ENCODE data around the gene TRPM3. TPM values are rescaled to one million over a fixed set of nuclear protein-coding genes. Genes with fewer than 3 reads are reported as not detected.

Gene TRPM3
- total RNA-seq, 1 donor from 2014 or later: 0.35 TPM

GRCh38 chr9:71128796-71129195 is 7.4 kb upstream of the TRPM3 start:
- no peak overlapping the region for H3K27ac ChIP-seq
- DNase-seq: no peak
- H3K4me1 ChIP-seq: no peaks in the 10 kb centered on the region
- no peaks in the 10 kb centered on the region for H3K9me3 ChIP-seq
- H3K27me3 ChIP-seq: no peaks in the 10 kb centered on the region
- no peaks in the 10 kb centered on the region for H3K36me3 ChIP-seq
- no peak for ATAC-seq
- TF ChIP-seq CTCF (IDR thresholded peaks at IDR 0.05): no peak
- no peak overlapping the region for H3K4me3 ChIP-seq
- intact Hi-C loops (cut with DNase I): no loop called here

GRCh38 chr9:71127301-71127700 is 5.9 kb upstream of the TRPM3 start:
- DNase-seq (no peak), ATAC-seq (no peak)
- Histone ChIP-seq H3K27ac (no peak overlapping the region), H3K4me3 (no peak overlapping the region), H3K9me3 (no peaks in the 10 kb centered on the region), H3K27me3 (no peaks in the 10 kb centered on the region), H3K36me3 (no peaks in the 10 kb centered on the region), H3K4me1 (no peaks in the 10 kb centered on the region)
- intact Hi-C loops (cut with DNase I): no loop called here
- TF ChIP-seq CTCF (IDR thresholded peaks at IDR 0.05): no peak

GRCh38 chr9:71122421-71122820 is 1.0 kb upstream of the TRPM3 start:
- Histone ChIP-seq H3K36me3 (no peaks in the 10 kb centered on the region), H3K27ac (no peak overlapping the region), H3K4me1 (no peaks in the 10 kb centered on the region), H3K27me3 (no peaks in the 10 kb centered on the region), H3K4me3 (no peak overlapping the region), H3K9me3 (no peaks in the 10 kb centered on the region)
- intact Hi-C loops (cut with DNase I): no loop called here
- TF ChIP-seq CTCF (IDR thresholded peaks at IDR 0.05): no peak
- no peak for DNase-seq
- no peak for ATAC-seq

- TF ChIP-seq CTCF (IDR thresholded peaks at IDR 0.05): no peak
These were observed 528 bp upstream of the TRPM3 start for GRCh38 chr9:71122022-71122275.

GRCh38 chr9:71120501-71121247 is 747 bp downstream of the TRPM3 start:
- intact Hi-C loops (cut with DNase I): no loop called here
- DNase-seq (no peak), ATAC-seq (no peak)
- Histone ChIP-seq H3K27me3 (no peaks in the 10 kb centered on the region), H3K36me3 (no peaks in the 10 kb centered on the region), H3K9me3 (no peaks in the 10 kb centered on the region), H3K4me3 (no peak overlapping the region), H3K4me1 (no peaks in the 10 kb centered on the region), H3K27ac (no peak overlapping the region)
- no peak for TF ChIP-seq CTCF (IDR thresholded peaks at IDR 0.05)

More at GRCh38 chr9:71122022-71122275, 528 bp upstream of the TRPM3 start:
- ATAC-seq (no peak), DNase-seq (no peak)
- H3K4me3 ChIP-seq: no peak overlapping the region
- H3K27ac ChIP-seq: no peak overlapping the region
- no peaks in the 10 kb centered on the region for H3K9me3 ChIP-seq
- intact Hi-C loops (cut with DNase I): no loop called here
- H3K27me3 ChIP-seq: no peaks in the 10 kb centered on the region
- H3K36me3 ChIP-seq: no peaks in the 10 kb centered on the region
- H3K4me1 ChIP-seq: no peaks in the 10 kb centered on the region

- TF ChIP-seq CTCF (IDR thresholded peaks at IDR 0.05): no peak
- no peak overlapping the region for H3K27ac ChIP-seq
- no peaks in the 10 kb centered on the region for H3K36me3 ChIP-seq
- no peak overlapping the region for H3K4me3 ChIP-seq
- no peak for ATAC-seq
- no peaks in the 10 kb centered on the region for H3K4me1 ChIP-seq
- intact Hi-C loops (cut with DNase I): no loop called here
- H3K27me3 ChIP-seq: no peaks in the 10 kb centered on the region
- no peak for DNase-seq
- H3K9me3 ChIP-seq: no peaks in the 10 kb centered on the region
These were observed 1.7 kb downstream of the TRPM3 start for GRCh38 chr9:71119746-71120145.

Data from upper lobe of right lung (tissue), 1 donor.